Body of pancreas (tissue), 4 donors: Measurements from ENCODE around the gene CACNG3. TPM values are rescaled to one million over a fixed set of nuclear protein-coding genes. Genes with fewer than 3 reads are reported as not detected.
"Not testable (repeated sequence)": the region's sequence is repeated elsewhere in the genome, so short reads cannot be mapped to it uniquely, and the experiment has no call there.

Source experiments
- ATAC-seq: fragments of 150-250 bp; one replicate; pipeline ENCODE4 v1.9.1; 2016
- DNase-seq, 4 donors: peaks; one replicate each; pipeline ENCODE4 v3.0.0-alpha.2; 2019
- H3K27ac ChIP-seq, 4 donors: fragments of 200-600 bp; sonication (generic); 1 replicate in 3 of 4; 2 replicates in 1 of 4; pipeline versions ENCODE4 v1.5.1 to v1.6.1; 2016 to 2019; ENCODE audit warnings: mild to moderate bottlenecking in 1 of 4, mixed read lengths in 1 of 4, moderate library complexity in 1 of 4
- H3K27me3 ChIP-seq, 2 donors: fragments of 200-600 bp; sonication (generic); one replicate each; pipeline ENCODE4 v1.6.0; 2016; ENCODE audit warnings: mild to moderate bottlenecking in 1 of 2
- H3K36me3 ChIP-seq, 2 donors: fragments of 200-600 bp; sonication (generic); replicated peaks in 1 of 2; 2 replicates each; pipeline ENCODE4 v1.5.1; 2016; ENCODE audit warnings: low read depth in 2 of 2; ENCODE audit not compliant: insufficient read depth in 1 of 2
- H3K4me1 ChIP-seq: fragments of 200-600 bp; sonication (generic); one replicate; pipeline ENCODE4 v1.6.0; 2016
- H3K4me3 ChIP-seq, 2 donors: fragments of 200-600 bp; sonication (generic); 1 replicate in 1 of 2; 2 replicates in 1 of 2; pipeline ENCODE4 v1.5.1; 2016 to 2019
- H3K9me3 ChIP-seq, 3 donors: fragments of 200-600 bp; sonication (generic); 1 replicate in 2 of 3; 2 replicates in 1 of 3; pipeline ENCODE4 v1.5.1; 2016
- CTCF ChIP-seq, 7 experiments: fragments of 450-650 bp in 4 of 7; fragments of 200-600 bp in 3 of 7; sonication (generic) in 3 of 7; IDR thresholded peaks; one replicate each; pipeline ENCODE4 v1.5.1; 2016 to 2019; ENCODE audit warnings: antibody characterized with exemption in 7 of 7
- POLR2A ChIP-seq, 3 donors: fragments of 450-650 bp; IDR thresholded peaks; one replicate each; pipeline ENCODE4 v1.6.1; 2016; ENCODE audit warnings: antibody characterized with exemption in 3 of 3, mild to moderate bottlenecking in 2 of 3
- WGBS, 2 donors: methylation state at CpG; one replicate each; pipeline ENCODE4 v1.1.5; 2017; 5-methylcytosine and 5-hydroxymethylcytosine counted together
- intact Hi-C: fragments of 100-400 bp; cut with DNase I; formaldehyde crosslinking; loops from one replicate; pipeline ENCODE4 v1.15.1; 2023
- total RNA-seq, 2 donors: library from RNA; depleted of rRNA; stranded (reverse); fragments of >200 nt; gene quantifications; one replicate each; pipeline ENCODE4 v1.1.0, GENCODE V29; 2016

The CACNG3 gene
- total RNA-seq, 2 donors from 2014 or later: not detected

GRCh38 chr16:24332582-24333090, 76.5 kb downstream of the CACNG3 start:
- Histone ChIP-seq H3K4me1 (no peaks in the 10 kb centered on the region), H3K36me3 (no peaks in the 10 kb centered on the region), H3K27ac (no peak overlapping the region), H3K4me3 (no peak overlapping the region), H3K27me3 (no peaks in the 10 kb centered on the region), H3K9me3 (no peaks in the 10 kb centered on the region)
- DNase-seq (no peak), ATAC-seq (no peak)
- TF ChIP-seq CTCF (IDR thresholded peaks at IDR 0.05) (no peak), POLR2A (IDR thresholded peaks at IDR 0.05) (no peak)
- intact Hi-C loops: no loop called here
- 49 to 54% methylated on average over 10 of the region's 10 CpGs for WGBS, 2 donors

- Histone ChIP-seq H3K9me3 (no peaks in the 10 kb centered on the region), H3K4me3 (no peak overlapping the region), H3K4me1 (no peaks in the 10 kb centered on the region), H3K27ac (no peak overlapping the region), H3K36me3 (no peaks in the 10 kb centered on the region), H3K27me3 (no peaks in the 10 kb centered on the region)
- DNase-seq (no peak), ATAC-seq (no peak)
- WGBS, 2 donors: 69 to 73% methylated on average over 3 of the region's 3 CpGs
- intact Hi-C loops: no loop called here
- TF ChIP-seq CTCF (IDR thresholded peaks at IDR 0.05) (no peak), POLR2A (IDR thresholded peaks at IDR 0.05) (no peak)
Observed at GRCh38 chr16:24336491-24336890, 80.4 kb downstream of the CACNG3 start.

- H3K36me3 ChIP-seq: no peaks in the 10 kb centered on the region
- no peaks in the 10 kb centered on the region for H3K27me3 ChIP-seq
- no peak for DNase-seq
- no peaks in the 10 kb centered on the region for H3K9me3 ChIP-seq
- TF ChIP-seq CTCF (IDR thresholded peaks at IDR 0.05): no peak
- TF ChIP-seq POLR2A (IDR thresholded peaks at IDR 0.05): no peak
- ATAC-seq: no peak
- intact Hi-C loops: no loop called here
- 61 to 67% methylated on average over 3 to 4 of the region's 4 CpGs for WGBS, 2 donors
- H3K27ac ChIP-seq: no peak overlapping the region
- no peaks in the 10 kb centered on the region for H3K4me1 ChIP-seq
- no peak overlapping the region for H3K4me3 ChIP-seq
Observed at GRCh38 chr16:24337013-24337412, 80.9 kb downstream of the CACNG3 start.

GRCh38 chr16:24343829-24344228, 87.7 kb downstream of the CACNG3 start:
- peak; percentile 22 for ATAC-seq
- H3K36me3 ChIP-seq, H3K9me3 ChIP-seq, intact Hi-C loops, H3K4me3 ChIP-seq, H3K27me3 ChIP-seq: not testable (repeated sequence)
- H3K4me1 ChIP-seq: peaks cover 12% of the 10 kb centered on the region
- WGBS, 2 donors: 45 to 53% methylated on average over 10 to 11 of the region's 11 CpGs
- DNase-seq: peak in 3 of 4 donors; percentile 6 to 16 (median 15)
- H3K27ac ChIP-seq: peak overlapping the region in 3 of 4 donors; percentile 40 to 78 (median 76)

- H3K36me3 ChIP-seq: no peaks in the 10 kb centered on the region
- TF ChIP-seq POLR2A (IDR thresholded peaks at IDR 0.05) (no peak), CTCF (IDR thresholded peaks at IDR 0.05) (no peak)
- ATAC-seq: peak; percentile 86
- DNase-seq: peak in 1 of 4 donors; percentile 45
- no peak overlapping the region for H3K4me3 ChIP-seq
- no peaks in the 10 kb centered on the region for H3K9me3 ChIP-seq
- H3K27ac ChIP-seq: peak overlapping the region; percentile 30 to 78 (median 60)
- intact Hi-C loops: no loop called here
- peaks cover 14% of the 10 kb centered on the region for H3K4me1 ChIP-seq
- H3K27me3 ChIP-seq: no peaks in the 10 kb centered on the region
- WGBS, 2 donors: 6 to 16% methylated on average over 2 of the region's 2 CpGs
Observed at GRCh38 chr16:24344784-24345183, 88.6 kb downstream of the CACNG3 start.
